Mucosa of descending colon (tissue), 3 donors: Measurements from ENCODE around the gene KRTAP5-7. TPM values are rescaled to one million over a fixed set of nuclear protein-coding genes. Genes with fewer than 3 reads are reported as not detected.
"Not testable (repeated sequence)": the region's sequence is repeated elsewhere in the genome, so short reads cannot be mapped to it uniquely, and the experiment has no call there.

Source experiments
- ATAC-seq: fragments of 200-7000 bp; cut with Tn5 transposase; one replicate; pipeline ENCODE4 v1.9.1; 2020; ENCODE audit warnings: mild to moderate bottlenecking, moderate library complexity
- DNase-seq, 3 donors: peaks; one replicate each; pipeline ENCODE4 v3.0.0-alpha.2; 2020
- H3K36me3 ChIP-seq: fragments of 200-600 bp; one replicate; pipeline ENCODE4 v1.8.0; 2021; ENCODE audit warnings: low read depth, mild to moderate bottlenecking
- H3K4me1 ChIP-seq: fragments of 200-600 bp; one replicate; pipeline ENCODE4 v1.8.0; 2021; ENCODE audit warnings: low read depth, mild to moderate bottlenecking
- H3K4me3 ChIP-seq: fragments of 200-600 bp; one replicate; pipeline ENCODE4 v1.8.0; 2021; ENCODE audit warnings: mild to moderate bottlenecking
- H3K9me3 ChIP-seq: fragments of 200-600 bp; one replicate; pipeline ENCODE4 v1.8.0; 2021; ENCODE audit warnings: mild to moderate bottlenecking
- CTCF ChIP-seq: fragments of 200-600 bp; IDR thresholded peaks from one replicate; pipeline ENCODE4 v1.8.0; 2022; ENCODE audit warnings: antibody characterized with exemption, mild to moderate bottlenecking
- intact Hi-C, 2 donors: fragments of 100-400 bp; cut with DNase I in 1 of 2; cut with micrococcal nuclease in 1 of 2; formaldehyde crosslinking; loops; one replicate each; pipeline versions ENCODE4 v1.11.0 to v1.11.1; 2022; cut with DNase I, micrococcal nuclease
- total RNA-seq, 3 donors: library from RNA; stranded (reverse); fragmentation: NEBNext Ultra II Directional in 2 of 3; extraction: Animal tissue kit (Norgen Biotek cat#: 25700) in 2 of 3; gene quantifications; one replicate each; pipeline versions ENCODE4 v1.2.1 to v1.2.4, GENCODE V29; 2021 to 2023
- donor health status: DM: no; HTN: no; CAD: no; lungs with moderate emphysema.
- donor health status: DM: no; HTN: no; CAD: no.
- donor health status: DM: no; HTN: yes; CAD: no.

KRTAP5-7 gene
- total RNA-seq, 3 donors from 2014 or later: 0.27 to 0.75 TPM; not detected in 1

- intact Hi-C loops: no loop called here
- ATAC-seq (no peak), DNase-seq (no peak)
- no peak for TF ChIP-seq CTCF
- H3K36me3 ChIP-seq: no peaks in the 10 kb centered on the region
- no peak overlapping the region for H3K4me3 ChIP-seq
- H3K4me1 ChIP-seq: peaks cover 4% of the 10 kb centered on the region
- H3K9me3 ChIP-seq: no peaks in the 10 kb centered on the region
These were observed 11.6 kb downstream of the KRTAP5-7 start for GRCh38 chr11:71538666-71538990.

- intact Hi-C loops: no loop called here
- TF ChIP-seq CTCF: no peak
- H3K4me3 ChIP-seq: no peak overlapping the region
- H3K36me3 ChIP-seq: no peaks in the 10 kb centered on the region
- DNase-seq (no peak), ATAC-seq (no peak)
- no peaks in the 10 kb centered on the region for H3K9me3 ChIP-seq
- peaks cover 4% of the 10 kb centered on the region for H3K4me1 ChIP-seq
These were observed 11.9 kb downstream of the KRTAP5-7 start for GRCh38 chr11:71539017-71539416.

DNA sequence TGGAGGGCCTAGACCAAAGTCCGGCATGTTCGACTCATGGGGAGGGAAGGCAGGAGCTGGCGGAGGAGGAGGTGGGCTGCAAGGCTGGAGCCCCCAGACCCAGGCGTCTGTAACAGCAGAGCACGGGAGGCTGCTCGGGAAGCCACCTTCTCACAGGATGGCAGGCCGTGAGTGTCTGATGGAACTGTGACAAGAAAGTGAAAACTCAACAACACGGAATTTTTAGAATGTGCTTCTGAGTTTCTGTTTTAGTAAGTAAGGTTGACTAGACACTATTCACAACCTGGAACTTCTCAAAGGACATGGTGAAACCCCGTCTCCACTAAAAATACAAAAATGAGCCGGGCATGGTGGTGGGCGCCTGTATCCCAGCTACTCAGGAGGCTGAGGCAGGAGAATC, 12.9 kb downstream of the KRTAP5-7 start:
- H3K36me3 ChIP-seq, intact Hi-C loops, ATAC-seq, H3K4me3 ChIP-seq, H3K9me3 ChIP-seq, H3K4me1 ChIP-seq, DNase-seq: not testable (repeated sequence)

GRCh38 chr11:71540521-71541304, 13.6 kb downstream of the KRTAP5-7 start:
- DNase-seq, ATAC-seq, H3K4me3 ChIP-seq, H3K9me3 ChIP-seq, intact Hi-C loops, H3K4me1 ChIP-seq, H3K36me3 ChIP-seq: not testable (repeated sequence)

DNA sequence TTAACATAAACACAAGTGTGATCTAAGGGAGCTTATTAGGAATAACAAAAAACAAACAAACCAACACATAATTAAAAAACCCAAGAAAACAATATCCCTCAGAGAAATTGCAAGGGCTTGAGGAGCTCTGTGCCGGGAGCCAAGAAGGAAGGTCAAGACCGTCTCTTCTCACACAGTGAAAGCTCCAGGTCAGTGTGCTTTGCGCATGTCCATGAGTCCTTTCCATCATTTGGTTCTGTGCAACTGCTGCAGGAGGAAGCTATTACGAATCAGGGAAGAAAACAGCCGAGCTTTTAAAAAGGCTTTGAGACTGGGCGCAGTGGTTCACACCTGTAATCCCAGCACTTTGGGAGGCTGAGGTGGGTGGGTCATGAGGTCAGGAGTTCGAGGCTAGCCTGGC, 15.3 kb downstream of the KRTAP5-7 start:
- TF ChIP-seq CTCF: no peak
- Histone ChIP-seq H3K36me3 (no peaks in the 10 kb centered on the region), H3K4me3 (no peak overlapping the region), H3K9me3 (no peaks in the 10 kb centered on the region), H3K4me1 (no peaks in the 10 kb centered on the region)
- intact Hi-C loops: no loop called here
- ATAC-seq (no peak), DNase-seq (no peak)

GRCh38 chr11:71542879-71543777, 16.1 kb downstream of the KRTAP5-7 start:
- intact Hi-C loops: no loop called here
- TF ChIP-seq CTCF: no peak
- no peak for ATAC-seq
- Histone ChIP-seq H3K9me3 (no peaks in the 10 kb centered on the region), H3K36me3 (no peaks in the 10 kb centered on the region), H3K4me1 (no peaks in the 10 kb centered on the region), H3K4me3 (no peak overlapping the region)
- no peak for DNase-seq
